Ovary (tissue), 3 donors: ENCODE data around the gene PER2.

Experiments
- EP300 ChIP-seq: sonication (generic); formaldehyde crosslinking; IDR thresholded peaks from one replicate; pipeline ENCODE4 v1.6.1; 2017; ENCODE audit warnings: antibody characterized with exemption
- TF ChIP-seq, protein P1 (sequence below), 3 donors: fragments of 450-650 bp in 2 of 3; fragments of 200-600 bp in 1 of 3; IDR thresholded peaks; one replicate each; pipeline versions ENCODE4 v1.5.1 to v1.8.0; 2016 to 2022; ENCODE audit warnings: antibody characterized with exemption in 3 of 3, mild to moderate bottlenecking in 1 of 3
- donor health status: DM: no; HTN: no; CAD: no.

DNA sequence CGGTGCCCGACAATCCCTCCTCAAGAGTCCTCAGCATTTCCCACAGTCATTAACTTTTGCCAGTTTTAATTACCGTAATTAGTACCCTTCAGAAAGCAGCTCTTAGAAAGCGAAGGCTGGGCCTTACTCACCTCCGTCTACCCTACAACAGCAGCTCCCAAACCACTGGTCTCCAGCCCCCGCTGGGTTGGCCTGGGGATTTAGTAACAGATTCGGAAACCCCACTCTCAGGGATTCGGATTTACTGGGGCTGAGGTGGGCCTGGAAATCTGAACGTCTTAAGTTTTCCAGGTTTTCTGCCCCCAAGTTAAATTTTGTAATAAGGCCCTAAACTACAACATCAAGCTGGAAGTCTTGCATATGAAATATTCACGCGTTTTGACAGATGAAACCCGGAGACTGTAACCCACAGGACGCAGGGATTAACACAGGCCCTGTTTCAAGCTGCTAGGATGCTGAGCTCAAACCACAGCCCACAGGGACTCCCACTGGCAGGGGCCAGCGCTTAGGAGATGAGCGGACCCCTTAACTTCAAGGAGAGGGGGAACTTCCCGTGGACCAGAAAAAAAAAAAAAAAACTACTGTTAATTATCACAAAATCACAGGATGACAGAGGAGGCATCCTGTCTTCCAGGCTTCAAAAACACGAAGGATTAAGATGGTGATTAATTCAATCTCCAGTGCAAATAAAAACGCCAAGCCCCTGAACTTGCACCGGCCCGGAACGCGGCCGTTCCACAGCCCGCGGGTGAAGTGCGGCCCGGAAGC is 85.9 kb downstream of the PER2 start:
- no peak for TF ChIP-seq EP300
- TF ChIP-seq, protein P1, sequence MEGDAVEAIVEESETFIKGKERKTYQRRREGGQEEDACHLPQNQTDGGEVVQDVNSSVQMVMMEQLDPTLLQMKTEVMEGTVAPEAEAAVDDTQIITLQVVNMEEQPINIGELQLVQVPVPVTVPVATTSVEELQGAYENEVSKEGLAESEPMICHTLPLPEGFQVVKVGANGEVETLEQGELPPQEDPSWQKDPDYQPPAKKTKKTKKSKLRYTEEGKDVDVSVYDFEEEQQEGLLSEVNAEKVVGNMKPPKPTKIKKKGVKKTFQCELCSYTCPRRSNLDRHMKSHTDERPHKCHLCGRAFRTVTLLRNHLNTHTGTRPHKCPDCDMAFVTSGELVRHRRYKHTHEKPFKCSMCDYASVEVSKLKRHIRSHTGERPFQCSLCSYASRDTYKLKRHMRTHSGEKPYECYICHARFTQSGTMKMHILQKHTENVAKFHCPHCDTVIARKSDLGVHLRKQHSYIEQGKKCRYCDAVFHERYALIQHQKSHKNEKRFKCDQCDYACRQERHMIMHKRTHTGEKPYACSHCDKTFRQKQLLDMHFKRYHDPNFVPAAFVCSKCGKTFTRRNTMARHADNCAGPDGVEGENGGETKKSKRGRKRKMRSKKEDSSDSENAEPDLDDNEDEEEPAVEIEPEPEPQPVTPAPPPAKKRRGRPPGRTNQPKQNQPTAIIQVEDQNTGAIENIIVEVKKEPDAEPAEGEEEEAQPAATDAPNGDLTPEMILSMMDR (IDR thresholded peaks at IDR 0.05): no peak
